Measurements from ENCODE around the gene GIMAP4. TPM values are rescaled to one million over a fixed set of nuclear protein-coding genes. Genes with fewer than 3 reads are reported as not detected.
"Not testable (repeated sequence)": the region's sequence is repeated elsewhere in the genome, so short reads cannot be mapped to it uniquely, and the experiment has no call there.

GIMAP4 gene
- total RNA-seq, result 10 to 100 TPM; 72.0 to 72.7 TPM

DNA sequence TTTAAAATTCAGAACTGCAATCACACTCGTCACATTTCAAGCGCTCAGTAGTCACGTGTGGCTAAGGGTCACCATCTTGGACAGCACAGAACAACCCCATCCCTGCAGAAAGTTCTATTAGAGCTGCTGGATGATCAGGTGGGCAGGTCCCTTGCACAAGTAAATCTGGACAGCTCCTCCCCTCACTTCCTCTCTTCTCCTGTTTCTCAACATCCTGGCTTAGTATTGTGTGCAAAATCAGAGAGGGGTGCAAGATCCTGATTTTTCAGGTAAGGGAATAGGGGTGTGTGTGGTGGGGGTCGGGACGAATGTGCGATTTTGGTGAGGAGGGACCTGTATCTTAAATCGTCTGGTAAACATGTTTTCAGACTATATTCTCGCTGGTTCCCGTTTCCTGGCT lies at the start of gene GIMAP4:
Gene GIMAP4 (plus strand): TSS at position 222 of the 400 bp plus-strand sequence. CDS start 2,512 bp downstream, outside the sequence.
- peaks cover 41% of the 10 kb centered on the region for H3K36me3 Mint-ChIP-seq
- H3K4me1 Mint-ChIP-seq, result peaks cover 55% of the 10 kb centered on the region
- peak within 1 kb of the TSS; percentile 90 for H3K4me3 Mint-ChIP-seq
- peaks cover 4% of the 10 kb centered on the region for H3K9me3 Mint-ChIP-seq
- DNase-seq, result no peak
- H3K27ac Mint-ChIP-seq, result peak within 1 kb of the TSS; percentile 94
- no peaks in the 10 kb centered on the region for H3K27me3 Mint-ChIP-seq

DNA sequence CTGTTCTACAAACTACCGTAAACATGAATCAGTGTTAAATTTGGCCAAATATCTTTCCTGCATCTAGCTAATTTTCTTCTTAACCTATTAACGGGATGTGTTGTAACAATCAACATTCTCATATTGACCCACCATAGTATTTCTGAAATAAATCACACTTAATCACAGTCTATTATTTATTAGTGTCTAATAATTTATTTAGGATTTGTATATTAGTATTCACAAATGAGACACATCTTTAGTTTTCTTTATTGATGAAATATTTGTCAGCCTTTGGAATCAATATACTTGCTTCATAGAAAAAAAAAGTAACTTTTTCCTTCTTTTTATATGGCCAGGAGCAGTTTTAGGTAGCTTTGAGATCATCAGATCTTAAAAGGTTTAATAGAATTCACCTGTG lies 47.9 kb upstream of the GIMAP4 start:
- no peaks in the 10 kb centered on the region for H3K27me3 Mint-ChIP-seq
- H3K27ac Mint-ChIP-seq, result peak overlapping the region; percentile 98
- peaks cover 39% of the 10 kb centered on the region for H3K36me3 Mint-ChIP-seq
- peaks cover 44% of the 10 kb centered on the region for H3K4me1 Mint-ChIP-seq
- no peak for DNase-seq
- peak overlapping the region; percentile 84 for H3K4me3 Mint-ChIP-seq
- peaks cover 5% of the 10 kb centered on the region for H3K9me3 Mint-ChIP-seq

DNA sequence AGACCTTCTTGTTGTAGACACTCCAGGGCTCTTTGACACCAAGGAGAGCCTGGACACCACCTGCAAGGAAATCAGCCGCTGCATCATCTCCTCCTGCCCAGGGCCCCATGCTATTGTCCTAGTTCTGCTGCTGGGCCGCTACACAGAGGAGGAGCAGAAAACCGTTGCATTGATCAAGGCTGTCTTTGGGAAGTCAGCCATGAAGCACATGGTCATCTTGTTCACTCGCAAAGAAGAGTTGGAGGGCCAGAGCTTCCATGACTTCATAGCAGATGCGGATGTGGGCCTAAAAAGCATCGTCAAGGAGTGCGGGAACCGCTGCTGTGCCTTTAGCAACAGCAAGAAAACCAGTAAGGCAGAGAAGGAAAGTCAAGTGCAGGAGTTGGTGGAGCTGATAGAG lies 47.0 kb upstream of the GIMAP4 start:
- peak overlapping the region; percentile 98 for H3K27ac Mint-ChIP-seq
- DNase-seq, result peak; percentile 43
- H3K9me3 Mint-ChIP-seq, result peaks cover 9% of the 10 kb centered on the region
- peaks cover 50% of the 10 kb centered on the region for H3K4me1 Mint-ChIP-seq
- peak overlapping the region; percentile 84 for H3K4me3 Mint-ChIP-seq
- peaks cover 47% of the 10 kb centered on the region for H3K36me3 Mint-ChIP-seq
- H3K27me3 Mint-ChIP-seq, result no peaks in the 10 kb centered on the region

DNA sequence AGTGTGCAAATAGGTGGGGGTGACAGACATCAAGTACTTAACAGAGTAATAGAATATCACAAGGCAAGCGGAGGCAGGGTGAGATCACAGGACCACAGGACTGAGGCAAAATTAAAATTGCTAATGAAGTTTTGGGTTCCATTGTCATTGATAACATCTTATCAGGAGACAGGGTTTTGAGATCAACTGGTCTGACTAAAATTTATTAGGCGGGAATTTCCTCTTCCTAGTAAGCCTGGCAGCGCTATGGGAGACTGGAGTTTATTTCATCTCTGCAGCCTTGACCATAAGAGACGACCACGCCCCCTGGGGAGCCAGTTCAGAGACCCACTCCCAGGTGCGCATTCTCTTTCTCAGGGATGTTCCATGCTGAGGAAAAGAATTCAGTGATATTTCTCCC lies 44.3 kb upstream of the GIMAP4 start:
- H3K9me3 Mint-ChIP-seq, result peaks cover 30% of the 10 kb centered on the region
- H3K36me3 Mint-ChIP-seq, result peaks cover 69% of the 10 kb centered on the region
- H3K27ac Mint-ChIP-seq, result peak overlapping the region; percentile 79
- DNase-seq, H3K27me3 Mint-ChIP-seq: not testable (repeated sequence)
- H3K4me1 Mint-ChIP-seq, result peaks cover 67% of the 10 kb centered on the region
- H3K4me3 Mint-ChIP-seq, result peak overlapping the region; percentile 82

DNA sequence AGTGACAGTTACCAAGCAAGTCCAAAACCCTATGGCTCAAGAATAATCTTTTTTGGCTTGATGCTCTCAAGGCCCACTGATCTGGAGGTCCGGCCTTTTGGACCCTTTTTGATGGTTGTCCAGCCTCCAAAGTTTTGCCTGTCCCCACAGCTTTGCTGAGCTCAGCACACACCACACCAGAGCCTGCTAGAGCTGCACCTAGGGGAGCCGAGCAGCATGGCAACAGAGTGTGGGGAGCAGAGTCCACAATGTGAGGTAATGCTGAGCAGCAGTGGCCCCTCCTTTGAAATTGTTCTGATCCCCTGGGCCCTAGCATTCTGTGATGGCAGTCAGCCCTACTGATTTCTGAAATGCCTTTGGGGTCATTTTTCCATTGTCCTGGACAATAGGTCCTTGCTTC lies 43.2 kb upstream of the GIMAP4 start:
- Mint-ChIP-seq H3K27ac (peak overlapping the region; percentile 79), H3K27me3 (no peaks in the 10 kb centered on the region), H3K4me1 (peaks cover 63% of the 10 kb centered on the region), H3K36me3 (peaks cover 74% of the 10 kb centered on the region), H3K9me3 (peaks cover 40% of the 10 kb centered on the region), H3K4me3 (no peak overlapping the region)
- DNase-seq, result no peak

DNA sequence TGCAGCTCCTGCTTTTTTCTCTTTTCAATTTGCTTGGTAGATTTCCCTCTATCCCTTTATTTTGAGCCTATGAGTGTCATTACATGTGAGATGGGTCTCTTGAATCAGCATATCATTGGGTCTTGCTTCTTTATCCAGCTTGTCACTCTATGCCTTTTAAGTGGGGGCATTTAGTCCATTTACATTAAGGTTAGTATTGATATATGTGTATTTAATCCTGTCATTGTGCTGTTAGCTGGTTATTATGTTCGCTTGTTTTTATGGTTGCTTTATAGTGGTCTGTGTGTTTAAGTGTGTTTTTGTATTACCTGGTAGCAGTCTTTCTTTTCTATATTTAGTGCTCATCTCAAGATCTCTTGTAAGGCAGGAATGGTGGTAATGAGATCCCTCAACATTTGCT lies 35.5 kb upstream of the GIMAP4 start:
- peaks cover 18% of the 10 kb centered on the region for H3K4me1 Mint-ChIP-seq
- no peaks in the 10 kb centered on the region for H3K27me3 Mint-ChIP-seq
- peaks cover 62% of the 10 kb centered on the region for H3K9me3 Mint-ChIP-seq
- DNase-seq, result no peak
- no peak overlapping the region for H3K4me3 Mint-ChIP-seq
- H3K27ac Mint-ChIP-seq, result no peak overlapping the region
- H3K36me3 Mint-ChIP-seq, result peaks cover 61% of the 10 kb centered on the region

DNA sequence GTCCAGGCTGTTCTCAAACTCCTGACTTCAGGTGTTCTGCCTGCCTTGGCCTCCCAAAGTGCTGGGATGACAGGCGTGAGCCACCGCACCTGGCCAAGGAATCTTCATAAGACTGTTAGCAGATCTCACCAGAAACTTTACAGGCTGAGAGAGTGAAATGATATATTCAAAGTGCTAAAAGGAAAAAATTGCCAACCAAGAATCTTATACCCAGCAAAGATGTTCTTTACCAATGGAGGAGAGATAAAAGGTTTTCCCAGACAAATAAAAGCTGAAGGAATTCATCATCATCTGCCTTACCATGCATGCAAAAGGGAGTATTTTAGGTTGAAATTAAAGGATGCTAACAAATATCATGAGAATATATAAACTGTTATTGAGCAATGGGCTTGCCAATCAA lies 28.9 kb upstream of the GIMAP4 start:
- Mint-ChIP-seq H3K27me3 (no peaks in the 10 kb centered on the region), H3K4me3 (no peak overlapping the region), H3K9me3 (peaks cover 41% of the 10 kb centered on the region), H3K36me3 (peaks cover 46% of the 10 kb centered on the region), H3K27ac (no peak overlapping the region), H3K4me1 (peaks cover 3% of the 10 kb centered on the region)
- no peak for DNase-seq

DNA sequence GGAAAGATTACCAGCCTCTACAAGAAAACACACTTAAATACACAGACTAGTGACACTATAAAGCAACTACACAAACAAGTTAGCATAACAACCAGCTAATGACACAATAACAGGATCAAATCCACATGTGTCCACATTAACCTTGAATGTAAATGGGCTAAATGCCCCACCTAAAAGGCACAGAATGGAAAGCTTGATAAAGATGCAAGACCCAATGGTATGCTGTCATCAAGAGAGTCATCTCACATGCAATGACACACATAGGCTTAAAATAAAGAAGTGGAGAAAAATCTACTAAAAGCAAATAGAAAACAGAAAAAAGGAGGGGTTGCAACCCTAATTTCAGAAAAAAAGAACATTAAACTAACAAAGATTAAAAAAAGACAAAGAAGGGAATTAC lies 14.0 kb upstream of the GIMAP4 start:
- Mint-ChIP-seq H3K36me3 (peaks cover 53% of the 10 kb centered on the region), H3K4me1 (peaks cover 52% of the 10 kb centered on the region), H3K4me3 (no peak overlapping the region), H3K9me3 (peaks cover 42% of the 10 kb centered on the region), H3K27ac (peak overlapping the region; percentile 74), H3K27me3 (no peaks in the 10 kb centered on the region)
- no peak for DNase-seq

DNA sequence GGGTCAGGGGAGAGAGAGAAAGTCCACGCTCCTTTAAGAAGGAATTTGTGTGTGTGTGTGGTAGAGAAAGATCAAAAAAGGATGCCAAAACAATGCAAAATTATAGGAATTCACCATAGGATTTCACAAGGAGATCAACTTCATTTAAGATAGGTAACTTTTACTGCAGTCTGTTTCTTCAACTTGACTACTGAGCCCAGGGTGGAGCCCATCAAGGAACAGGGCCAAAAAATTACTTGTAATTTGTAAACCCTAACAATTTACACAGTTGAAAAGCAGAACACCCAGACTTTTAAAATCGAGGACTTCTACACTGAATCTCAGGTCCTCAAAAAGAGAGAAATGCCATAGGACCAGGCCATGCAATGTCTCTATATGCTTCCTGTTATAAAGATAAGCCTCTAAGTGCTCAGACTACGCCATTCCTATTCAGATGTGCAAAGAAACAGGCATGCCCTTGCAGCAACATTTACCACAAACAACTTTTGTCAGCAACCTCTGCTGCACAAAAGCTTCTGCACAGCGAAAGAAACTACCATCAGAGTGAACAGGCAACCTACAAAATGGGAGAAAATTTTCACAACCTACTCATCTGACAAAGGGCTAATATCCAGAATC lies 10.6 kb upstream of the GIMAP4 start:
- DNase-seq, result no peak
- peaks cover 58% of the 10 kb centered on the region for H3K36me3 Mint-ChIP-seq
- H3K4me1 Mint-ChIP-seq, result peaks cover 58% of the 10 kb centered on the region
- H3K9me3 Mint-ChIP-seq, result peaks cover 42% of the 10 kb centered on the region
- H3K4me3 Mint-ChIP-seq, result peak overlapping the region; percentile 33
- peak overlapping the region; percentile 80 for H3K27ac Mint-ChIP-seq
- H3K27me3 Mint-ChIP-seq, result no peaks in the 10 kb centered on the region

DNA sequence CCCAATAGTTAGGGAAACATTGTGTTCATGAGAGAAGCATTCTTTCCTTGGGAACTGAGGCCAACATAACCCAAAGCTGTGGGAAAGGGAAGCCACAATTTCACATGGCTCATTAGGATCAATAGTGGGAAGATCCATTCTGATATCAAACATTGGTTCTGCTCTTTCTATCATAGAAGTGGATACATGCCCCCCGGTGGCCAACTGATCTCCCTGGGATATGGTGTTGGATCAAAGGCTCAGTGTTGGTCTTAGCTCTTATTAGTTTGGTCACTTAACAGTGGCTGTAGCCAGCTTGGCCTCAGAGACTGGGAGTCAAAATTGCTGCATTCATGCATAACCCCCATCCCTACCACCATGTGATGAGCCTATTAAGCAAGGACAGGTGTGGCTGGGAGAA lies 6.7 kb upstream of the GIMAP4 start:
- H3K4me1 Mint-ChIP-seq, result peaks cover 64% of the 10 kb centered on the region
- H3K4me3 Mint-ChIP-seq, result no peak overlapping the region
- DNase-seq, result no peak
- H3K9me3 Mint-ChIP-seq, result peaks cover 28% of the 10 kb centered on the region
- peak overlapping the region; percentile 14 for H3K27ac Mint-ChIP-seq
- H3K27me3 Mint-ChIP-seq, result no peaks in the 10 kb centered on the region
- H3K36me3 Mint-ChIP-seq, result peaks cover 39% of the 10 kb centered on the region

DNA sequence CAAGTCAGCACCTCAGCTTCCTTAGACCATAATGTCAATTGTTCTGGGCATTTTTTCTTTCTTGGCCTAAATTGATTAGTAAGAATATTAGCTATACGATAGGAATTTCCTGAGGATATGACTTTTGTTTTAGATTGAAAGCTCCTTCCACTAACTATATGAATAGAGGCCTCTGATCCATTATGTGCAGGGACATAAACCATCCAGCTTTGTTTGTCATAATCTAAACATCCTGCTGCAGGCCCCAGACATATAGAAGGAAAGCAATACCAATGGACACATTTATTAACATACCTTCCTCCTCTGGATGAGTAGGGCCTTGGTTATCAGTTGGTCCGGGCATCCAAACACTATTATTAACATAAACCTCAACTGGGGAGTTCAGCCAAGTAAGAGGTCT lies 4.3 kb upstream of the GIMAP4 start:
- peak overlapping the region; percentile 51 for H3K4me3 Mint-ChIP-seq
- peaks cover 26% of the 10 kb centered on the region for H3K9me3 Mint-ChIP-seq
- peak overlapping the region; percentile 80 for H3K27ac Mint-ChIP-seq
- H3K36me3 Mint-ChIP-seq, result peaks cover 36% of the 10 kb centered on the region
- H3K27me3 Mint-ChIP-seq, result no peaks in the 10 kb centered on the region
- peaks cover 59% of the 10 kb centered on the region for H3K4me1 Mint-ChIP-seq
- no peak for DNase-seq

DNA sequence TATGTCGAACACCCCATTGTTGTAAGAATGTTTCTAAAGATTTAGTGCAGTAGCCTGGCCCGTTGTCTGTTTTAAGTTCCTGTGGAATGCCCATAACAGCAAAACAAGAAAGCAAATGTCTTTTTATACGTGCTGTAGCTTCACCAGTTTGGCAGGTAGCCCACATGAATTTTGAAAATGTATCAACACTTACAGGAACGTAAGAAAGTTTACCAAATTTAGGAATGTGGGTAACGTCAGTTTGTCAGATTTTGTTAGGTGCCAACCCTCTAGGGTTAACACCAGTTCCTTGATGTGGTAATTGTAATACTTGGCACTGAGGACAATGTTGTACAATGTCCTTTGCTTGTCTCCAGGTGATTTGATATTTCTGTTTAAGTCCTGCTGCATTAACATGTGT lies 3.2 kb upstream of the GIMAP4 start:
- Mint-ChIP-seq H3K4me3 (peak overlapping the region; percentile 51), H3K36me3 (peaks cover 34% of the 10 kb centered on the region), H3K27ac (peak overlapping the region; percentile 80), H3K27me3 (no peaks in the 10 kb centered on the region), H3K4me1 (peaks cover 53% of the 10 kb centered on the region), H3K9me3 (peaks cover 24% of the 10 kb centered on the region)
- DNase-seq, result no peak

DNA sequence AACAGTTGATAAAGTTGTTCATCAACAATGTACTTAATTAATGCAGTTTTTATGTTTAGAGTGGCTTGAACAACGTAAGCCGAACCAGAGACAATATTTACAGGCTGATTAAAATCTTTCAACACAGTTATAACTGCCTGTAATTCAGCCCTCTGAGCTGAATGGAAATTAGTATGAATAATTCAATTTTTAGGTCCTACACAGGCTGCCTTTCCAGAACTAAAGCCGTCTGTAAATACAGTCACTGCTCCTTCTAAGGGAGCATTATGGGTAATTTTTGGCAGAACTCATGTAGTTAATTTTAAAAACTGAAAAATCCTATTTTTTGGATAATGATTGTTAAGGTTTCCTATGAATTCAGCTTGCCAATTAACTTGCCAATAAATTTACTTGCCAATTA lies 2.6 kb upstream of the GIMAP4 start:
- DNase-seq, result no peak
- Mint-ChIP-seq H3K36me3 (peaks cover 38% of the 10 kb centered on the region), H3K27me3 (no peaks in the 10 kb centered on the region), H3K27ac (peak overlapping the region; percentile 81), H3K9me3 (peaks cover 22% of the 10 kb centered on the region), H3K4me3 (peak overlapping the region; percentile 51), H3K4me1 (peaks cover 56% of the 10 kb centered on the region)

DNA sequence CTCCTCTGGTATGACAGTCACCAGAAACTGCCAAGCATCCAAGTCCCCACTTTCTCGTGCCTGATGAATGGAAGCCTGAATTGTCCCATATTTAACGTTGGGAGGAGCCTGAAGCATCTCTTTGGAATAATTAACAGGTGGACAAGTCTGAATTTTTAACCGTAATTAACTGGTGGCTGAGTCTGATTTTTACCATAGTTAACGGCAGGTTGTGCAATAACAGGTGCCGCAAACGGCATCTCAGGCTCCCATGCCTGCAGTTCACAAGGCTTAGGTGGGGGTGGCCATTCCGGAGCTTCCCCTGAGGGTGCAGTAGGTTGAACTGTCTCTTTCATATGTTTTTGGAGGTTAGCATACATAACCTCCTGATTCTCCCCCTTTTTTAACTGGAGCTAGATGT lies 2.0 kb upstream of the GIMAP4 start:
- Mint-ChIP-seq H3K9me3 (peaks cover 17% of the 10 kb centered on the region), H3K36me3 (peaks cover 39% of the 10 kb centered on the region), H3K4me1 (peaks cover 62% of the 10 kb centered on the region), H3K4me3 (peak overlapping the region; percentile 32), H3K27me3 (no peaks in the 10 kb centered on the region), H3K27ac (peak overlapping the region; percentile 81)
- DNase-seq, result no peak

DNA sequence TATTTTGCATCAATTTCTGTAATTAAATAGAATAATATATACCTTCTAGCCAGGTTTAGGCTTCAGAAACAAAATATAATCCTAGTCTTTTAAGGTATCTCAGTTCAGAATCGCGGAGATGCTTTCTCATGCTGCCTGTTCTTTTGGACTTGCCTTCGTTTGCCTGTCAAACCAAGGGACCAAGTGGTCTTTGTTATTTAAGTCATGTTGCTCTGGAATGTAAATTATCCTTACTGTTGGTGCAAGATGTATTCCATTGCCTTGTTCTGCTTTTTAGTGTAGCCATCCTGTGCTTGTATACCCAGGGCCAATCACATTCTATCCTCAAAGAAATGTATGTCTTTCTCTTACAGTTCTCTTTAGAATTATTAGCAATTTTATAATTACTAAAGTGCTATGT lies 1.1 kb upstream of the GIMAP4 start:
- Mint-ChIP-seq H3K27me3 (no peaks in the 10 kb centered on the region), H3K9me3 (peaks cover 10% of the 10 kb centered on the region), H3K4me1 (peaks cover 61% of the 10 kb centered on the region), H3K36me3 (peaks cover 39% of the 10 kb centered on the region), H3K27ac (peak overlapping the region; percentile 94), H3K4me3 (peak overlapping the region; percentile 90)
- DNase-seq, result no peak

DNA sequence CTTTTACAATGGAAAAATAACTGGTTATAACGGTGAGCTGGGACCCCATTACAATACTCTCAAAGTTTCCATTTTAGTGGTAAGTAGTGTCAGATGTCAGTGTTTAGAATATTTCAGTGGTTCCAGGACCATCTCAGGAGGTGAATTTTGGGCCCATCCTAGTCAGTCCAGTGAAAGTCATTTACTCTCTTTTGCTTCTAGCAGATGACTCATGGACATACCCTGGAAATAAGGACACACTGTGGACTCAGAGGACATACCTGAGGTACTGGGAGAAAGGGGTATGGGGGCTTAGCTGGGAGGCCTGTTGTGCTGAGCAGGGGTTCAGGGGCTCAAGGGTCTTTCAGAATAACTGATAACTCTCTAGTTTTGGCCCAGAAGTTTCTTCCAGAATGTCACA lies 618 bp upstream of the GIMAP4 start:
- DNase-seq, result no peak
- Mint-ChIP-seq H3K27ac (peak overlapping the region; percentile 94), H3K27me3 (no peaks in the 10 kb centered on the region), H3K9me3 (peaks cover 8% of the 10 kb centered on the region), H3K4me3 (peak overlapping the region; percentile 90), H3K36me3 (peaks cover 41% of the 10 kb centered on the region), H3K4me1 (peaks cover 60% of the 10 kb centered on the region)

Data from activated naive CD8-positive, alpha-beta T cell treated with anti-CD3 and anti-CD28 coated beads for 36 hours (primary cell).